HepG2 (cell line): Measurements from ENCODE around the gene BMX. TPM values are rescaled to one million over a fixed set of nuclear protein-coding genes. Genes with fewer than 3 reads are reported as not detected.

ENCODE experiments used
- ATAC-seq: fragments of 200-7000 bp; cut with Tn5 transposase; 3 replicates; pipeline ENCODE4 v1.9.1; 2020; ENCODE audit warnings: mild to moderate bottlenecking, moderate library complexity
- BruUV-seq: library from RNA; stranded (reverse); fragments of 400-500 nt; replicated peaks from 2 replicates; lab custom pipeline; 2021; lab: Mats Ljungman, UMichigan
- CTCF ChIA-PET: fragments of 300-600 bp; formaldehyde crosslinking; extraction: SDS; loops from one replicate; lab custom pipeline; 2021; ENCODE audit warnings: low total read pairs, inconsistent platforms, low intra/inter-chr PET ratio; lab: Yijun Ruan, JAX
- POLR2A ChIA-PET: fragments of 350-600 bp; sonication (Branson Sonifier 250); formaldehyde crosslinking; loops from one replicate; lab custom pipeline; 2020; ENCODE audit warnings: antibody characterized with exemption, inconsistent platforms; lab: Yijun Ruan, JAX
- DNase-seq: peaks from one replicate; pipeline ENCODE4 v3.0.0-alpha.2; 2015; ENCODE audit warnings: low spot score
- FAIRE-seq: peaks from 3 replicates; lab custom pipeline; 2011; peaks lifted over from hg19 to GRCh38; lab: Jason Lieb, UNC
- H2AFZ ChIP-seq: one replicate; pipeline ENCODE4 v1.6.1; 2011; ENCODE audit warnings: low read length, inconsistent platforms
- H3K27ac ChIP-seq: fragments of 300-600 bp; 3 replicates; pipeline ENCODE4 v1.8.0; 2011; ENCODE audit warnings: mixed run types, mild to moderate bottlenecking, mixed read lengths, low read length, inconsistent platforms; ENCODE audit not compliant: insufficient read depth; ENCODE audit errors: extremely low read length
- H3K27me3 ChIP-seq, 2 experiments: fragments of 200-600 bp in 1 of 2; 2 replicates in 1 of 2; 3 replicates in 1 of 2; pipeline versions ENCODE4 v1.6.0 to v1.8.0; 2011; ENCODE audit warnings: low read length in 2 of 2, mild to moderate bottlenecking in 2 of 2, moderate library complexity in 2 of 2, inconsistent platforms in 1 of 2; ENCODE audit not compliant: insufficient read depth in 2 of 2, control insufficient read depth in 1 of 2
- H3K36me3 ChIP-seq, 2 experiments: fragments of 200-600 bp in 1 of 2; replicated peaks in 1 of 2; 2 replicates in 1 of 2; 3 replicates in 1 of 2; pipeline versions ENCODE4 v1.5.1 to v1.8.0; 2011; ENCODE audit warnings: low read length in 2 of 2, inconsistent platforms in 1 of 2; ENCODE audit not compliant: insufficient read depth in 2 of 2, control insufficient read depth in 1 of 2
- H3K4me1 ChIP-seq: 2 replicates; pipeline ENCODE4 v1.5.1; 2012; ENCODE audit warnings: low read length, inconsistent platforms; ENCODE audit not compliant: insufficient read depth
- H3K4me2 ChIP-seq: 2 replicates; pipeline ENCODE4 v1.6.0; 2011; ENCODE audit warnings: low read depth, low read length, inconsistent platforms
- H3K4me3 ChIP-seq, 3 experiments: fragments of 200-600 bp in 1 of 3; sonication (generic), shearing (Covaris generic) in 1 of 3; replicated peaks in 1 of 3; 2 replicates each; pipeline ENCODE4 v1.5.1; 2011 to 2016; ENCODE audit warnings: low read length in 3 of 3, inconsistent platforms in 2 of 3, low read depth in 2 of 3, mild to moderate bottlenecking in 2 of 3, control low read depth in 1 of 3, mixed read lengths in 1 of 3; ENCODE audit not compliant: insufficient read depth in 1 of 3
- H3K79me2 ChIP-seq: one replicate; pipeline ENCODE4 v1.6.1; 2011; ENCODE audit warnings: low read length, inconsistent platforms; ENCODE audit not compliant: insufficient read depth
- H3K9ac ChIP-seq: 2 replicates; pipeline ENCODE4 v1.6.0; 2011; ENCODE audit warnings: mild to moderate bottlenecking, low read depth, low read length, inconsistent platforms; ENCODE audit not compliant: insufficient read depth
- H3K9me3 ChIP-seq: 2 replicates; pipeline ENCODE4 v1.5.1; 2012; ENCODE audit warnings: mild to moderate bottlenecking, low read length
- H4K20me1 ChIP-seq: 2 replicates; pipeline ENCODE4 v1.6.0; 2011; ENCODE audit warnings: inconsistent platforms, mild to moderate bottlenecking, low read length, moderate library complexity; ENCODE audit not compliant: insufficient read depth
- HNRNPUL1 ChIP-seq: fragments of 200-400 bp; formaldehyde crosslinking; IDR thresholded peaks from 2 replicates; pipeline ENCODE4 v1.6.1; 2017; ENCODE audit warnings: low read depth, mild to moderate bottlenecking, low read length, moderate library complexity
- IRX3 ChIP-seq: sonication (generic); formaldehyde crosslinking; IDR thresholded peaks from 2 replicates; pipeline ENCODE4 v1.8.1; 2023; ENCODE audit warnings: mild to moderate bottlenecking, low read depth, missing genetic modification reagents, borderline replicate concordance
- RAD21 ChIP-seq: fragments of 450-650 bp; formaldehyde crosslinking; IDR thresholded peaks from 2 replicates; pipeline ENCODE4 v1.5.0; 2020; ENCODE audit warnings: mild to moderate bottlenecking
- SMC3 ChIP-seq: IDR thresholded peaks from 2 replicates; pipeline ENCODE4 v1.6.1; 2011; ENCODE audit warnings: low read length, improper control_type of control experiment
- SPEN ChIP-seq: sonication (generic); formaldehyde crosslinking; IDR thresholded peaks from 2 replicates; pipeline ENCODE4 v1.5.1; 2020; ENCODE audit warnings: low read depth, mild to moderate bottlenecking, missing genetic modification reagents
- STAG1 ChIP-seq: sonication (generic); formaldehyde crosslinking; IDR thresholded peaks from 2 replicates; pipeline ENCODE4 v1.4.0; 2020; ENCODE audit warnings: missing genetic modification reagents
- ZNF776 ChIP-seq: sonication (generic); formaldehyde crosslinking; IDR thresholded peaks from 2 replicates; pipeline ENCODE4 v1.4.0; 2020; ENCODE audit warnings: mild to moderate bottlenecking, missing genetic modification reagents
- WGBS: methylation state at CpG from one replicate; pipeline ENCODE4 v1.1.6; 2017; ENCODE audit warnings: low lambda C conversion rate; 5-methylcytosine and 5-hydroxymethylcytosine counted together
- in situ Hi-C: cut with HindIII; loops from 2 replicates; pipeline ENCODE4 v1.10.0; 2017; ENCODE audit warnings: low pct_unique_long_range_greater_than_20kb; ENCODE audit not compliant: extremely low pct_ligation_motif_present
- intact Hi-C: fragments of 100-400 bp; cut with micrococcal nuclease; formaldehyde crosslinking; loops from one replicate; pipeline ENCODE4 v1.10.0; 2022; ENCODE audit not compliant: unreplicated experiment
- polyA plus RNA-seq, 8 experiments: library from polyadenylated mRNA; depleted of rRNA in 3 of 8; stranded (reverse) in 7 of 8; unstranded in 1 of 8; fragments of >200 nt; fragmentation: Illumina TruSeq in 4 of 8; extraction: Trizol in 4 of 8; gene quantifications; 2 replicates each; pipeline versions ENCODE4 v1.2.1 to v1.2.3, GENCODE V29; 2011 to 2016; ENCODE audit warnings: low read depth in 4 of 8, missing spikeins in 1 of 8, mixed read lengths in 1 of 8; ENCODE audit not compliant: insufficient read depth in 1 of 8
- total RNA-seq, 5 experiments: library from RNA; depleted of rRNA; stranded (reverse); fragments of >200 nt; fragmentation: Illumina TruSeq; extraction: Trizol; gene quantifications; 2 replicates each; pipeline ENCODE4 v1.2.3, GENCODE V29; 2016; ENCODE audit warnings: low read depth in 1 of 5
- TF ChIP-seq, protein P1 (sequence below): sonication (generic); formaldehyde crosslinking; IDR thresholded peaks from 2 replicates; pipeline ENCODE4 v1.4.0; 2020; ENCODE audit warnings: missing genetic modification reagents
- TF ChIP-seq, protein P2 (sequence below): sonication (generic); formaldehyde crosslinking; conservative IDR thresholded peaks from 2 replicates; pipeline ENCODE4 v1.8.0; 2022; ENCODE audit warnings: low read depth, missing genetic modification reagents
- TF ChIP-seq, protein P3 (sequence below): sonication (generic); formaldehyde crosslinking; IDR thresholded peaks from 2 replicates; pipeline ENCODE4 v1.5.0; 2020; ENCODE audit warnings: mild to moderate bottlenecking, missing genetic modification reagents, moderate library complexity

The BMX gene
- total and polyA plus RNA-seq, 2 of the 13 experiments (the other 11 are each of a cell fraction or from before 2014, with no cell fraction given), result not detected

DNA sequence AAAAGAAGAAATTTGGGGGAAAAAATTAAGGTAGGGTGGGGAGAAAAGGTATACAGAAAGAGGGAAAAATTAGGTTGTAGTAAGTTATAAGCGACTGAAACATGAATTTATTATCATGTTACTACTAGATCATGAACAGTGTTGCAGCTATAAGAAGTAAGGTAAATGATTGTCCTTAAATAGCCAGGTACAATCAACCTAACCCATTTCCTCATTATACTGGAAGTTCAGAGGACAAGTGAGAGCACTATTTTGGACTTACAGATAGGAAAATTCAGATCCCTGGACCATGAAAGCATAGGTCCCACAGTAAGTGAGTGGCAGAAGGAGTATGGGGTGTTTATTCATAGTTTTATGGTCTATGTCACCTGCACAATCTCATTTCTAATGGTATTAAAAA is 31.0 kb upstream of the BMX start (continued):
- TF ChIP-seq IRX3, result no peak
- TF ChIP-seq, protein P1, sequence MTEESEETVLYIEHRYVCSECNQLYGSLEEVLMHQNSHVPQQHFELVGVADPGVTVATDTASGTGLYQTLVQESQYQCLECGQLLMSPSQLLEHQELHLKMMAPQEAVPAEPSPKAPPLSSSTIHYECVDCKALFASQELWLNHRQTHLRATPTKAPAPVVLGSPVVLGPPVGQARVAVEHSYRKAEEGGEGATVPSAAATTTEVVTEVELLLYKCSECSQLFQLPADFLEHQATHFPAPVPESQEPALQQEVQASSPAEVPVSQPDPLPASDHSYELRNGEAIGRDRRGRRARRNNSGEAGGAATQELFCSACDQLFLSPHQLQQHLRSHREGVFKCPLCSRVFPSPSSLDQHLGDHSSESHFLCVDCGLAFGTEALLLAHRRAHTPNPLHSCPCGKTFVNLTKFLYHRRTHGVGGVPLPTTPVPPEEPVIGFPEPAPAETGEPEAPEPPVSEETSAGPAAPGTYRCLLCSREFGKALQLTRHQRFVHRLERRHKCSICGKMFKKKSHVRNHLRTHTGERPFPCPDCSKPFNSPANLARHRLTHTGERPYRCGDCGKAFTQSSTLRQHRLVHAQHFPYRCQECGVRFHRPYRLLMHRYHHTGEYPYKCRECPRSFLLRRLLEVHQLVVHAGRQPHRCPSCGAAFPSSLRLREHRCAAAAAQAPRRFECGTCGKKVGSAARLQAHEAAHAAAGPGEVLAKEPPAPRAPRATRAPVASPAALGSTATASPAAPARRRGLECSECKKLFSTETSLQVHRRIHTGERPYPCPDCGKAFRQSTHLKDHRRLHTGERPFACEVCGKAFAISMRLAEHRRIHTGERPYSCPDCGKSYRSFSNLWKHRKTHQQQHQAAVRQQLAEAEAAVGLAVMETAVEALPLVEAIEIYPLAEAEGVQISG (CRISPR knock-in tag), result no peak
- TF ChIP-seq, all 625 proteins: peak for 0

DNA sequence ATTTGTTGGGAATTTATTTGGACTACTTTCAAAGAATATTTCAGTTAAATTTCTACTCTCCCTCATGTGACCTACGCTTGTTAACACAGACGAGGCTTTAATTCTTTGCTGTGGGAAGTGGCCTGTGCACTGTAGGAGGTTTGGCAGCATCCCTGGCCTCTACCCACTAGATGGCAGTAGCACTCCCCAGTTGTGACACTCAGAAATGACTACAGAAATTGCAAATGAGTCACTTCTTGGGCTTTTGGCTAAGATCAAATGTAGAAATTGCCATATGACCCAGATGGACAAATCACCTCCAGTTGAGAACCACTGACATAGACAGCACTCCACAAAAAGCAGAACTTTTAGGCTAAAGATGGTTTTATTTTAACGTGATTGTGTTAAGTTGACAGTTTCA is 29.6 kb upstream of the BMX start:
- no TSS peak for BruUV-seq
- Histone ChIP-seq H3K27ac (no peak overlapping the region), H3K27me3 (no peaks in the 10 kb centered on the region), H3K4me3 (no peak overlapping the region), H4K20me1 (no peaks in the 10 kb centered on the region), H2AFZ (no peak overlapping the region), H3K4me2 (no peak overlapping the region), H3K9me3 (no peaks in the 10 kb centered on the region), H3K9ac (no peak overlapping the region), H3K36me3 (no peaks in the 10 kb centered on the region), H3K79me2 (no peaks in the 10 kb centered on the region), H3K4me1 (no peaks in the 10 kb centered on the region)
- ChIA-PET CTCF (interaction anchor here (1.8 kb wide), 1 partner anchor 94 kb away, joined by 14 read pairs; no protein-coding TSS in a partner anchor), POLR2A (no interaction called here)
- intact Hi-C loops, result loop anchor here (1.0 kb wide), 3 partner anchors 22 to 204 kb away; partner anchors contain the start of gene PIR
- FAIRE-seq (peak; percentile 87), DNase-seq (peak; percentile 32), ATAC-seq (peak; percentile 81)
- TF ChIP-seq STAG1, result peak; percentile 60
- TF ChIP-seq, protein P2, sequence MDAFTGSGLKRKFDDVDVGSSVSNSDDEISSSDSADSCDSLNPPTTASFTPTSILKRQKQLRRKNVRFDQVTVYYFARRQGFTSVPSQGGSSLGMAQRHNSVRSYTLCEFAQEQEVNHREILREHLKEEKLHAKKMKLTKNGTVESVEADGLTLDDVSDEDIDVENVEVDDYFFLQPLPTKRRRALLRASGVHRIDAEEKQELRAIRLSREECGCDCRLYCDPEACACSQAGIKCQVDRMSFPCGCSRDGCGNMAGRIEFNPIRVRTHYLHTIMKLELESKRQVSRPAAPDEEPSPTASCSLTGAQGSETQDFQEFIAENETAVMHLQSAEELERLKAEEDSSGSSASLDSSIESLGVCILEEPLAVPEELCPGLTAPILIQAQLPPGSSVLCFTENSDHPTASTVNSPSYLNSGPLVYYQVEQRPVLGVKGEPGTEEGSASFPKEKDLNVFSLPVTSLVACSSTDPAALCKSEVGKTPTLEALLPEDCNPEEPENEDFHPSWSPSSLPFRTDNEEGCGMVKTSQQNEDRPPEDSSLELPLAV (CRISPR knock-in tag), result no peak
- no peak for TF ChIP-seq HNRNPUL1
- TF ChIP-seq SPEN (CRISPR knock-in tag), result no peak
- no peak for TF ChIP-seq ZNF776 (CRISPR knock-in tag)
- peak; percentile 42; the same call in 1 of the 2 replicates for TF ChIP-seq SMC3
- TF ChIP-seq, protein P3, sequence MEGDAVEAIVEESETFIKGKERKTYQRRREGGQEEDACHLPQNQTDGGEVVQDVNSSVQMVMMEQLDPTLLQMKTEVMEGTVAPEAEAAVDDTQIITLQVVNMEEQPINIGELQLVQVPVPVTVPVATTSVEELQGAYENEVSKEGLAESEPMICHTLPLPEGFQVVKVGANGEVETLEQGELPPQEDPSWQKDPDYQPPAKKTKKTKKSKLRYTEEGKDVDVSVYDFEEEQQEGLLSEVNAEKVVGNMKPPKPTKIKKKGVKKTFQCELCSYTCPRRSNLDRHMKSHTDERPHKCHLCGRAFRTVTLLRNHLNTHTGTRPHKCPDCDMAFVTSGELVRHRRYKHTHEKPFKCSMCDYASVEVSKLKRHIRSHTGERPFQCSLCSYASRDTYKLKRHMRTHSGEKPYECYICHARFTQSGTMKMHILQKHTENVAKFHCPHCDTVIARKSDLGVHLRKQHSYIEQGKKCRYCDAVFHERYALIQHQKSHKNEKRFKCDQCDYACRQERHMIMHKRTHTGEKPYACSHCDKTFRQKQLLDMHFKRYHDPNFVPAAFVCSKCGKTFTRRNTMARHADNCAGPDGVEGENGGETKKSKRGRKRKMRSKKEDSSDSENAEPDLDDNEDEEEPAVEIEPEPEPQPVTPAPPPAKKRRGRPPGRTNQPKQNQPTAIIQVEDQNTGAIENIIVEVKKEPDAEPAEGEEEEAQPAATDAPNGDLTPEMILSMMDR (CRISPR knock-in tag), result peak; percentile 72
- 0 out of 2 replicates have a peak, but pooled peaks have one; percentile 27 for TF ChIP-seq RAD21
- in situ Hi-C loops, result no loop called here
- 68% methylated on average over 3 of the region's 3 CpGs for WGBS
